Neural cell (in vitro differentiated cells): ENCODE measurements around the gene LOXL4. TPM values are rescaled to one million over a fixed set of nuclear protein-coding genes. Genes with fewer than 3 reads are reported as not detected.

ENCODE experiments used
- H2AFZ ChIP-seq: fragments of 200-600, 300-800 bp; sonication (generic), shearing (Covaris generic); 2 replicates; pipeline ENCODE4 v1.6.0; 2014; ENCODE audit warnings: low read depth, mild to moderate bottlenecking, antibody characterized with exemption, low read length, moderate library complexity
- H3F3A ChIP-seq: fragments of 200-600 bp; shearing (Covaris generic); 2 replicates; pipeline ENCODE4 v1.6.1; 2016; ENCODE audit warnings: mild to moderate bottlenecking, moderate library complexity, mixed read lengths, antibody characterized with exemption, low read length; ENCODE audit not compliant: insufficient read depth, poor library complexity, severe bottlenecking
- H3K27ac ChIP-seq: fragments of 200-600, 300-800 bp; sonication (generic), shearing (Covaris generic); 2 replicates; pipeline ENCODE4 v1.5.1; 2014; ENCODE audit warnings: mild to moderate bottlenecking, low read length, moderate library complexity
- H3K27me3 ChIP-seq: fragments of 300-800, 200-600 bp; sonication (generic), shearing (Covaris generic); 2 replicates; pipeline ENCODE4 v1.6.0; 2014; ENCODE audit warnings: mild to moderate bottlenecking, low read depth, low read length, moderate library complexity; ENCODE audit not compliant: insufficient read depth
- H3K36me3 ChIP-seq: fragments of 300-800, 200-600 bp; sonication (generic), shearing (Covaris generic); 2 replicates; pipeline ENCODE4 v1.5.1; 2014; ENCODE audit warnings: mild to moderate bottlenecking, antibody characterized with exemption, low read length, moderate library complexity; ENCODE audit not compliant: insufficient read depth
- H3K4me2 ChIP-seq: fragments of 300-800, 200-600 bp; sonication (generic), shearing (Covaris generic); 2 replicates; pipeline ENCODE4 v1.6.0; 2014; ENCODE audit warnings: mild to moderate bottlenecking, low read length
- H3K4me3 ChIP-seq: fragments of 300-800, 200-600 bp; sonication (generic), shearing (Covaris generic); 2 replicates; pipeline ENCODE4 v1.5.1; 2014; ENCODE audit warnings: mild to moderate bottlenecking, low read length, moderate library complexity
- H3K79me2 ChIP-seq: fragments of 200-600 bp; shearing (Covaris generic); replicated peaks from 2 replicates; pipeline ENCODE4 v1.6.0; 2014; ENCODE audit warnings: mild to moderate bottlenecking, low read length, moderate library complexity; ENCODE audit not compliant: insufficient read depth
- H3K9ac ChIP-seq: fragments of 300-800, 200-600 bp; sonication (generic), shearing (Covaris generic); 2 replicates; pipeline ENCODE4 v1.6.1; 2016; ENCODE audit warnings: mild to moderate bottlenecking, low read length, mixed read lengths
- H3K9me2 ChIP-seq: fragments of 200-600 bp; shearing (Covaris generic); 2 replicates; pipeline ENCODE4 v1.6.1; 2016; ENCODE audit warnings: mild to moderate bottlenecking, low read length, mixed read lengths; ENCODE audit not compliant: insufficient read depth
- H3K9me3 ChIP-seq: fragments of 200-600, 300-800 bp; sonication (generic), shearing (Covaris generic); 2 replicates; pipeline ENCODE4 v1.6.1; 2016; ENCODE audit warnings: mild to moderate bottlenecking, mixed run types, low read length, moderate library complexity, mixed read lengths
- H4K20me1 ChIP-seq: fragments of 200-600 bp; shearing (Covaris generic); 2 replicates; pipeline ENCODE4 v1.6.1; 2016; ENCODE audit warnings: mild to moderate bottlenecking, mixed run types; ENCODE audit not compliant: insufficient read depth
- CTCF ChIP-seq: fragments of 450-650 bp; IDR thresholded peaks from 2 replicates; pipeline ENCODE4 v1.5.1; 2014; ENCODE audit warnings: antibody characterized with exemption, mild to moderate bottlenecking, moderate library complexity; ENCODE audit not compliant: poor library complexity, severe bottlenecking
- EP300 ChIP-seq: fragments of 450-650 bp; conservative IDR thresholded peaks from 2 replicates; pipeline ENCODE4 v1.6.1; 2014; ENCODE audit warnings: antibody characterized with exemption, mild to moderate bottlenecking, moderate library complexity; ENCODE audit not compliant: poor library complexity, severe bottlenecking
- EZH2 ChIP-seq: fragments of 200-600, 300-800 bp; shearing (Covaris generic), sonication (generic); IDR thresholded peaks from 2 replicates; pipeline ENCODE4 v1.6.1; 2014; ENCODE audit warnings: antibody characterized with exemption, low read length, borderline replicate concordance, mild to moderate bottlenecking; ENCODE audit not compliant: insufficient read depth, poor library complexity, severe bottlenecking
- MXI1 ChIP-seq: fragments of 450-650 bp; conservative IDR thresholded peaks from 2 replicates; pipeline ENCODE4 v1.6.1; 2014; ENCODE audit warnings: antibody characterized with exemption, mild to moderate bottlenecking; ENCODE audit not compliant: poor library complexity, severe bottlenecking
- POLR2AphosphoS5 ChIP-seq: IDR thresholded peaks from 2 replicates; pipeline ENCODE4 v1.6.1; 2012
- RAD21 ChIP-seq: fragments of 450-650 bp; conservative IDR thresholded peaks from 2 replicates; pipeline ENCODE4 v1.6.1; 2014; ENCODE audit warnings: antibody characterized with exemption, mild to moderate bottlenecking, moderate library complexity
- SMC3 ChIP-seq: fragments of 450-650 bp; conservative IDR thresholded peaks from 2 replicates; pipeline ENCODE4 v1.6.1; 2014; ENCODE audit warnings: antibody characterized with exemption, mild to moderate bottlenecking, moderate library complexity; ENCODE audit not compliant: poor library complexity
- TAF1 ChIP-seq: IDR thresholded peaks from 2 replicates; pipeline ENCODE4 v1.6.1; 2012; ENCODE audit warnings: low read depth
- polyA plus RNA-seq: library from polyadenylated mRNA; depleted of rRNA; stranded (reverse); fragments of >200 nt; gene quantifications from 2 replicates; pipeline ENCODE4 v1.2.3, GENCODE V29; 2014
- TF ChIP-seq, protein P1 (sequence below): IDR thresholded peaks from 2 replicates; pipeline ENCODE4 v1.6.1; 2012; ENCODE audit warnings: borderline replicate concordance

Gene LOXL4
- polyA plus RNA-seq, 1 donor from 2014 or later, result not detected

DNA sequence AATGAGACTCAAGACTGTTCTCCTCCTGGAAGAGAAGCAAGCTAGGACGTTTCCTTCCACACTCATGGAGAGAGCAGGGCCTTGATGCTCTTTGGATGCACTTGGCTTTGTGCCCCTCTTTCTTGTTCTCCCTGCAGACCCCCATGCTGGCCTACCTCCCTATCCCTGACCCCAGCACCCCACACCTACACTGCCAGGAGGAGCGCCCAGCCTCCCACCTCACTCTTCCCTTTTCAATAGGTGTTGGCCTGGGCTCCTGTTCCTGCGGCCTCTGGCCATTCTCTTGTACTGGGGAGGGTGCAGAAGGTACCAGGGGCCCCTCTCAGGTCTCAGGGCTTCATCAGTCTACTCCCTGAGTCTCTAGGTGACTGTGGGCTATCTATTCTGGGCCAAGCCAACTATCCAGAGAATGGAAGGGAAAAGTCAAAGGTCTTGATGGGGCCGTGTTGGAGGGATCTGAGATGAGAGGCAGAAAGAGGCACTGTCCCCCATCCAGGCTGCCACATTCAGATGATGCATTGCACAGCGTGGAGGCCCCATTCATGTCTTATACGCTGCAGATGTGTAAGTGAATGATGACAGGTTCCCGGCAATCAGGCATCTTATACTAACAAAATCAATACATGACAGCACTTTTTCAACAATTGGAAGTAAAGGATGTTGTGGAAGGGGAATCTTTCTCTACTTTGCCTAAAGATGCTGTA lies 32.7 kb upstream of the LOXL4 start:
- no peak overlapping the region for H3K4me2 ChIP-seq
- H3K4me3 ChIP-seq, result no peak overlapping the region
- no peaks in the 10 kb centered on the region for H3F3A ChIP-seq
- H4K20me1 ChIP-seq, result no peaks in the 10 kb centered on the region
- no peak overlapping the region for H3K27ac ChIP-seq
- H3K36me3 ChIP-seq, result no peaks in the 10 kb centered on the region
- TF ChIP-seq, protein P1, sequence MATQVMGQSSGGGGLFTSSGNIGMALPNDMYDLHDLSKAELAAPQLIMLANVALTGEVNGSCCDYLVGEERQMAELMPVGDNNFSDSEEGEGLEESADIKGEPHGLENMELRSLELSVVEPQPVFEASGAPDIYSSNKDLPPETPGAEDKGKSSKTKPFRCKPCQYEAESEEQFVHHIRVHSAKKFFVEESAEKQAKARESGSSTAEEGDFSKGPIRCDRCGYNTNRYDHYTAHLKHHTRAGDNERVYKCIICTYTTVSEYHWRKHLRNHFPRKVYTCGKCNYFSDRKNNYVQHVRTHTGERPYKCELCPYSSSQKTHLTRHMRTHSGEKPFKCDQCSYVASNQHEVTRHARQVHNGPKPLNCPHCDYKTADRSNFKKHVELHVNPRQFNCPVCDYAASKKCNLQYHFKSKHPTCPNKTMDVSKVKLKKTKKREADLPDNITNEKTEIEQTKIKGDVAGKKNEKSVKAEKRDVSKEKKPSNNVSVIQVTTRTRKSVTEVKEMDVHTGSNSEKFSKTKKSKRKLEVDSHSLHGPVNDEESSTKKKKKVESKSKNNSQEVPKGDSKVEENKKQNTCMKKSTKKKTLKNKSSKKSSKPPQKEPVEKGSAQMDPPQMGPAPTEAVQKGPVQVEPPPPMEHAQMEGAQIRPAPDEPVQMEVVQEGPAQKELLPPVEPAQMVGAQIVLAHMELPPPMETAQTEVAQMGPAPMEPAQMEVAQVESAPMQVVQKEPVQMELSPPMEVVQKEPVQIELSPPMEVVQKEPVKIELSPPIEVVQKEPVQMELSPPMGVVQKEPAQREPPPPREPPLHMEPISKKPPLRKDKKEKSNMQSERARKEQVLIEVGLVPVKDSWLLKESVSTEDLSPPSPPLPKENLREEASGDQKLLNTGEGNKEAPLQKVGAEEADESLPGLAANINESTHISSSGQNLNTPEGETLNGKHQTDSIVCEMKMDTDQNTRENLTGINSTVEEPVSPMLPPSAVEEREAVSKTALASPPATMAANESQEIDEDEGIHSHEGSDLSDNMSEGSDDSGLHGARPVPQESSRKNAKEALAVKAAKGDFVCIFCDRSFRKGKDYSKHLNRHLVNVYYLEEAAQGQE, result no peak
- TF ChIP-seq RAD21, result no peak
- TF ChIP-seq POLR2AphosphoS5, result no peak
- TF ChIP-seq EZH2, result no peak
- TF ChIP-seq TAF1, result no peak
- TF ChIP-seq SMC3, result no peak
- no peak for TF ChIP-seq MXI1
- no peak for TF ChIP-seq CTCF
- no peak for TF ChIP-seq EP300
- no peaks in the 10 kb centered on the region for H3K79me2 ChIP-seq
- H3K9me2 ChIP-seq, result no peaks in the 10 kb centered on the region
- no peak overlapping the region for H2AFZ ChIP-seq
- no peak overlapping the region for H3K9ac ChIP-seq
- H3K9me3 ChIP-seq, result no peaks in the 10 kb centered on the region
- no peaks in the 10 kb centered on the region for H3K27me3 ChIP-seq

- Histone ChIP-seq H3K27ac (no peak overlapping the region), H3K36me3 (no peaks in the 10 kb centered on the region), H4K20me1 (no peaks in the 10 kb centered on the region), H3K4me3 (no peak overlapping the region), H3K9me3 (no peaks in the 10 kb centered on the region), H3K9ac (no peak overlapping the region), H3K27me3 (no peaks in the 10 kb centered on the region), H3K4me2 (no peak overlapping the region), H2AFZ (no peak overlapping the region), H3K9me2 (no peaks in the 10 kb centered on the region), H3F3A (no peaks in the 10 kb centered on the region), H3K79me2 (no peaks in the 10 kb centered on the region)
- no peak for TF ChIP-seq TAF1
- TF ChIP-seq SMC3, result no peak
- TF ChIP-seq RAD21, result no peak
- TF ChIP-seq POLR2AphosphoS5, result no peak
- no peak for TF ChIP-seq EP300
- no peak for TF ChIP-seq CTCF
- TF ChIP-seq, protein P1, result no peak
- no peak for TF ChIP-seq EZH2
- TF ChIP-seq MXI1, result no peak
Measured at GRCh38 chr10:98299341-98299740, 31.3 kb upstream of the LOXL4 start.
